BJ (cell line): Measurements from ENCODE around the gene WDR31. TPM values are rescaled to one million over a fixed set of nuclear protein-coding genes. Genes with fewer than 3 reads are reported as not detected.

Source experiments
- CTCF ChIA-PET: fragments of 350-600 bp; formaldehyde crosslinking; extraction: SDS; loops from one replicate; lab custom pipeline; 2021; ENCODE audit warnings: antibody characterized with exemption, inconsistent platforms; lab: Yijun Ruan, JAX
- POLR2A ChIA-PET: fragments of 300-600 bp; sonication (Branson Sonifier 250); formaldehyde crosslinking; extraction: SDS; loops from one replicate; lab custom pipeline; 2021; ENCODE audit warnings: antibody characterized with exemption; lab: Charles Lee
- DNase-seq: peaks from one replicate; pipeline ENCODE4 v3.0.0-alpha.2; 2011; ENCODE audit warnings: low read depth
- H3K27me3 ChIP-seq: 2 replicates; pipeline ENCODE4 v1.6.0; 2011; ENCODE audit warnings: low read length; ENCODE audit not compliant: control insufficient read depth, insufficient read depth
- H3K36me3 ChIP-seq: 2 replicates; pipeline ENCODE4 v1.5.1; 2011; ENCODE audit warnings: low read length; ENCODE audit not compliant: control insufficient read depth, insufficient read depth
- H3K4me3 ChIP-seq: 2 replicates; pipeline ENCODE4 v1.5.1; 2011; ENCODE audit warnings: low read depth, mild to moderate bottlenecking, control low read depth, low read length
- polyA plus RNA-seq: library from polyadenylated mRNA; depleted of rRNA; stranded (reverse); fragments of >200 nt; gene quantifications from 2 replicates; pipeline ENCODE4 v1.2.3, GENCODE V29; 2011
- TF ChIP-seq, protein P1 (sequence below): IDR thresholded peaks from 2 replicates; pipeline ENCODE4 v1.5.1; 2011; ENCODE audit warnings: low read depth, mild to moderate bottlenecking, control low read depth, inconsistent platforms, low read length, moderate library complexity; ENCODE audit not compliant: insufficient read depth

WDR31 gene
- polyA plus RNA-seq, 1 experiment: 1.6 TPM

DNA sequence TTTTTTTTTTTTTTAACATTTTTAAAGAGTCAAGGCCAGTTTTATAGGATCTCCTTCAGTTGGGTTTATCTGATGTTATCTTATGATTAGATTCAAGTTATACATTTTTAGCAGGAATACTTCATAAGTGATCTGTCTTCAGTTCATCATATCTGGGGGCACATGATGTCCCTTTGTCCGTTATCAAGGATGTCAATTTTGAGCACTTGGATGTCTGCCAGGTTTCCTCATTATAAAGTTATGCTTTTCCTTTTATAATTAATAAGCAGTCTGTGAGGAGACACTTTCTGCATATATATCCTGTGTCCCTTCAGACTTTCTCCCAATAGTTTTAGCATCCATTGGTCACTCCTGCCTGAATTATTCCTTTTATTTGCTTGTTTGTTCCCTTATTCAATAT lies 24.9 kb upstream of the WDR31 start:
- CTCF ChIA-PET: interaction anchor here (0.7 to 1.1 kb wide), 2 partner anchors 54 to 668 kb away, joined by 3 to 5 read pairs; no protein-coding TSS in a partner anchor
- no peak for DNase-seq
- peaks cover 2% of the 10 kb centered on the region; the same call in 1 of the 2 replicates for H3K27me3 ChIP-seq
- no peak overlapping the region for H3K4me3 ChIP-seq
- POLR2A ChIA-PET: no interaction called here
- TF ChIP-seq, protein P1, sequence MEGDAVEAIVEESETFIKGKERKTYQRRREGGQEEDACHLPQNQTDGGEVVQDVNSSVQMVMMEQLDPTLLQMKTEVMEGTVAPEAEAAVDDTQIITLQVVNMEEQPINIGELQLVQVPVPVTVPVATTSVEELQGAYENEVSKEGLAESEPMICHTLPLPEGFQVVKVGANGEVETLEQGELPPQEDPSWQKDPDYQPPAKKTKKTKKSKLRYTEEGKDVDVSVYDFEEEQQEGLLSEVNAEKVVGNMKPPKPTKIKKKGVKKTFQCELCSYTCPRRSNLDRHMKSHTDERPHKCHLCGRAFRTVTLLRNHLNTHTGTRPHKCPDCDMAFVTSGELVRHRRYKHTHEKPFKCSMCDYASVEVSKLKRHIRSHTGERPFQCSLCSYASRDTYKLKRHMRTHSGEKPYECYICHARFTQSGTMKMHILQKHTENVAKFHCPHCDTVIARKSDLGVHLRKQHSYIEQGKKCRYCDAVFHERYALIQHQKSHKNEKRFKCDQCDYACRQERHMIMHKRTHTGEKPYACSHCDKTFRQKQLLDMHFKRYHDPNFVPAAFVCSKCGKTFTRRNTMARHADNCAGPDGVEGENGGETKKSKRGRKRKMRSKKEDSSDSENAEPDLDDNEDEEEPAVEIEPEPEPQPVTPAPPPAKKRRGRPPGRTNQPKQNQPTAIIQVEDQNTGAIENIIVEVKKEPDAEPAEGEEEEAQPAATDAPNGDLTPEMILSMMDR: no peak
- H3K36me3 ChIP-seq: no peaks in the 10 kb centered on the region

DNA sequence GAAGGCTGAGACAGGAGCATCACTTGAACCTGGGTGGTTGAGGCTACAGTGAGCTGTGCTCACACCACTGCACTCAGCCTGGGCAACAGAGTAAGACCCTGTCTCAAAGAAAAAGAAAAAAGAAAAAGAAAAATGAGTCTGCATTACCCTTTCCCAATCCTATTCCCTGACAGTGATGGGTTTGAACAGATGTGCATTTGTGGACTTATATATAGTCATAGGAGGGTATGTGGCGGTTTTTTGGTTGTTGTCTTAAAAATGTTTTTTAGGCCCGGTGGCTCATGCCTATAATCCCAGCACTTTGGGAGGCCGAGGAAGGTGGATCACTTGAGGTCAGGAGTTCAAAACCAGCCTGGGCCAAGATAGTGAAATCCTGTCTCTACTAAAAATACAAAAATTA lies 23.3 kb upstream of the WDR31 start:
- TF ChIP-seq, protein P1: no peak
- Histone ChIP-seq H3K27me3 (peaks cover 4% of the 10 kb centered on the region; the same call in 1 of the 2 replicates), H3K36me3 (no peaks in the 10 kb centered on the region), H3K4me3 (no peak overlapping the region)
- ChIA-PET CTCF (no interaction called here), POLR2A (interaction anchor here (0.6 kb wide), 1 partner anchor 216 kb away, joined by 3 read pairs; no protein-coding TSS in a partner anchor)
- DNase-seq: no peak

DNA sequence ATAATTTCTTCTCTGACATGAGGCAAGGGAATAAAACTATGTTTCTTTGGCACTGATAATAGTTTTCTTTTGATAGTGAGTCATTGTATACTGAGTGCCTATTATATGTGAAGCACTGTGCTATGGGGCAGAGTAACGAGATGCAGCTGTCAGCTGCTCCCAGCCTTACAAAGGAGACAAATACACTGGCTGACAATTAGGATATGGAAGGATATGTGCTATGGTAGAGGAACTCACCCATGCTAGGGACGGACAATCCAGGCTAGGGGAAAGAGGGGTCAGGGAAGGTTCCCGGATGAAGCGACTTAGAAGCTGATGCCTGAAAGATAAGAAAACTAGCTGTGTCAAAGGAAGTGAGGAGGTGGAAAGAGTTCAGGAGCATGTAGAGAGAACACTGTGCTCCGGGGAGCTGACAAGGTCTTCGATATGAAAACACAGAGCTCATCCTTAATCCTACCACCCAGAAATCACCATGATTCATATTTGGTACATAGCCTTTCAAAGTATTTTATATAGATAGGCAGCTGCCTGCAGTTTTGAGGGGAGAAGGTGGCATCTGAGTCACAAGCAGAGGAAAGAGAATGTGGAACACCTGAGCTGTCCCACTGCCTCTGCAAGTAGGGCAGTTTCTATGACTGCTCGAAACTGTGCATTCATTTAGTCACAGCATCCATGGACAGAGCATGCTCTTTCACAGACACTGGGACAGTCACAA lies 21.4 kb upstream of the WDR31 start:
- H3K27me3 ChIP-seq: peaks cover 6% of the 10 kb centered on the region
- DNase-seq: no peak
- CTCF ChIA-PET: interaction anchor here (1.0 to 1.4 kb wide), 3 partner anchors 11 to 87 kb away, joined by 3 to 4 read pairs (median 3); no protein-coding TSS in a partner anchor
- H3K4me3 ChIP-seq: no peak overlapping the region
- H3K36me3 ChIP-seq: no peaks in the 10 kb centered on the region
- TF ChIP-seq, protein P1: no peak
- POLR2A ChIA-PET: no interaction called here

DNA sequence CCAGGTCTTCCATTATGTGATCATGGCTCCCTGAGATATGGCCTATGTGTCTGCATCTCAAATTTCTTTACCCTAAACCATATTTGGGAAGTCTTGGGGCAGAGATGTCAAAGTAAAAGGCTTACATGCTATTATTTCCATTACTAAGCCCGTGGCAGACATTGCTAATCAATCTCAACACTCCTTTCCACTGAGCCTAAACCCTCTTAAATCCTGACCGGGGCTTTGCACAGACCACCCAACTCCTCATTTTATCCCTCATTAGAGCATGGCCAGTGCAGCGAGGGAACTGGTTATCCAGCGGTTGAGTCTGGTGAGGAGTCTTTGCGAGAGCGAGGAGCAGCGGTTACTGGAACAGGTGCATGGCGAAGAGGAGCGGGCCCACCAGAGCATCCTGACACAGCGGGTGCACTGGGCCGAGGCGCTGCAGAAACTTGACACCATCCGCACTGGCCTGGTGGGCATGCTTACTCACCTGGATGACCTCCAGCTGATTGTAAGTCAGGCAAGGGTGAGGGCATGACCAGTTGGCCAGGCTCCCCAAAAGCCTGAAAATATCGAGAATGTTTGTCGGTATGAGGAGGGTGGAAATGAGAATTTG lies 20.3 kb upstream of the WDR31 start:
- ChIA-PET CTCF (interaction anchor here (1.2 kb wide), 1 partner anchor 48 kb away, joined by 3 read pairs; no protein-coding TSS in a partner anchor), POLR2A (no interaction called here)
- peaks cover 7% of the 10 kb centered on the region for H3K27me3 ChIP-seq
- H3K36me3 ChIP-seq: no peaks in the 10 kb centered on the region
- TF ChIP-seq, protein P1: no peak
- H3K4me3 ChIP-seq: no peak overlapping the region
- DNase-seq: no peak

DNA sequence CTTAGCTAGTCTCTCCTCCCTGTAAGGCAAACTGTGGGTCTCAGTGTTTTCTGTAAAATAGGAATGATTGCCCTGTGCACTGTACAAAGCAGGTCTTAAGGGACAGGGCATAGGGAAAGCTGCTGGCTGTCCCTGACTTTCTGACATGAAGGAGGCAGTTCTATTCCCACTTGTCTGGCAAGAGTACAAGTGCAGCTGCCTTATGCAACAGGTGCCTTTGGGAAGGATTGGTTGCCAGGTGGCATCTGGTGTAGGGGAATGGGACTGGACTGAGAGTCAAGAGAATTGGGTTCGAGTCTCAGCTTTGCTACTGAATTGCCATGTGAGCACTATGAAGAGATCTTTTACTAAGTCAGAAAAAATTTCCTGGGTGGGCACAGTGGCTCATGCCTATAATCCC lies 19.3 kb upstream of the WDR31 start:
- TF ChIP-seq, protein P1: no peak
- Histone ChIP-seq H3K27me3 (peaks cover 7% of the 10 kb centered on the region), H3K4me3 (no peak overlapping the region), H3K36me3 (no peaks in the 10 kb centered on the region)
- DNase-seq: no peak
- ChIA-PET CTCF (interaction anchor here (1.0 to 2.5 kb wide), 3 partner anchors 9 to 48 kb away, joined by 3 to 5 read pairs (median 3); no protein-coding TSS in a partner anchor), POLR2A (no interaction called here)
